ENCODE data around the gene PDLIM3.
A peak's percentile ranks its signal among the peaks of the same experiment; 100 is the strongest.

PDLIM3 gene

GRCh38 chr4:185472103-185472542 lies 63.2 kb downstream of the PDLIM3 start:
- peaks cover 4 to 11% of the 10 kb centered on the region in 2 donors for H3K4me1 ChIP-seq (ENCODE audit: control insufficient read depth in 1 of 2, insufficient read depth in 2 of 2, low read length in 2 of 2)
- H3K9ac ChIP-seq (ENCODE audit: low read depth in 1 of 2, low read length in 2 of 2) = peak overlapping the region; percentile 54 to 63
- peak overlapping the region; percentile 75 to 80 for H3K4me3 ChIP-seq (ENCODE audit: low read depth in 1 of 2, low read length in 2 of 2)
- no peaks in the 10 kb centered on the region for H3K36me3 ChIP-seq (ENCODE audit: control insufficient read depth in 1 of 2, insufficient read depth in 2 of 2, low read length in 2 of 2)
- H3K27me3 ChIP-seq (ENCODE audit: control insufficient read depth in 1 of 2, insufficient read depth in 2 of 2, low read length in 2 of 2) = no peaks in the 10 kb centered on the region
- no peaks in the 10 kb centered on the region for H3K9me3 ChIP-seq (ENCODE audit: control insufficient read depth in 1 of 2, low read length in 2 of 2)
- no peak overlapping the region for H3K27ac ChIP-seq (ENCODE audit: low read depth, low read length)

GRCh38 chr4:185471235-185472102 lies 63.8 kb downstream of the PDLIM3 start, which contains the start of gene CCDC110:
Gene CCDC110, minus strand, starts transcription at chr4:185471733. Its CDS starts 50 bp downstream, at chr4:185471683.
- Histone ChIP-seq H3K36me3 (ENCODE audit: control insufficient read depth in 1 of 2, insufficient read depth in 2 of 2, low read length in 2 of 2) (no peaks in the 10 kb centered on the region), H3K4me1 (ENCODE audit: control insufficient read depth in 1 of 2, insufficient read depth in 2 of 2, low read length in 2 of 2) (peaks cover 4 to 11% of the 10 kb centered on the region in 2 donors), H3K9ac (ENCODE audit: low read depth in 1 of 2, low read length in 2 of 2) (peak within 1 kb of the TSS; percentile 69 to 76), H3K27ac (ENCODE audit: low read depth, low read length) (no peak within 1 kb of the TSS), H3K9me3 (ENCODE audit: control insufficient read depth in 1 of 2, low read length in 2 of 2) (no peaks in the 10 kb centered on the region), H3K27me3 (ENCODE audit: control insufficient read depth in 1 of 2, insufficient read depth in 2 of 2, low read length in 2 of 2) (no peaks in the 10 kb centered on the region), H3K4me3 (ENCODE audit: low read depth in 1 of 2, low read length in 2 of 2) (peak within 1 kb of the TSS; percentile 80 to 95)

GRCh38 chr4:185470501-185471195 lies 64.7 kb downstream of the PDLIM3 start:
- no peaks in the 10 kb centered on the region for H3K9me3 ChIP-seq (ENCODE audit: control insufficient read depth in 1 of 2, low read length in 2 of 2)
- H3K4me3 ChIP-seq (ENCODE audit: low read depth in 1 of 2, low read length in 2 of 2) = peak overlapping the region; percentile 80 to 95
- no peaks in the 10 kb centered on the region for H3K27me3 ChIP-seq (ENCODE audit: control insufficient read depth in 1 of 2, insufficient read depth in 2 of 2, low read length in 2 of 2)
- H3K4me1 ChIP-seq (ENCODE audit: control insufficient read depth in 1 of 2, insufficient read depth in 2 of 2, low read length in 2 of 2) = peaks cover 4 to 11% of the 10 kb centered on the region in 2 donors
- peak overlapping the region; percentile 69 to 76 for H3K9ac ChIP-seq (ENCODE audit: low read depth in 1 of 2, low read length in 2 of 2)
- no peak overlapping the region for H3K27ac ChIP-seq (ENCODE audit: low read depth, low read length)
- no peaks in the 10 kb centered on the region for H3K36me3 ChIP-seq (ENCODE audit: control insufficient read depth in 1 of 2, insufficient read depth in 2 of 2, low read length in 2 of 2)

GRCh38 chr4:185469580-185470154 lies 65.6 kb downstream of the PDLIM3 start:
- no peak overlapping the region for H3K9ac ChIP-seq (ENCODE audit: low read depth in 1 of 2, low read length in 2 of 2)
- H3K36me3 ChIP-seq (ENCODE audit: control insufficient read depth in 1 of 2, insufficient read depth in 2 of 2, low read length in 2 of 2) = no peaks in the 10 kb centered on the region
- H3K27ac ChIP-seq (ENCODE audit: low read depth, low read length) = no peak overlapping the region
- no peaks in the 10 kb centered on the region for H3K27me3 ChIP-seq (ENCODE audit: control insufficient read depth in 1 of 2, insufficient read depth in 2 of 2, low read length in 2 of 2)
- peaks cover 4 to 11% of the 10 kb centered on the region in 2 donors for H3K4me1 ChIP-seq (ENCODE audit: control insufficient read depth in 1 of 2, insufficient read depth in 2 of 2, low read length in 2 of 2)
- H3K4me3 ChIP-seq (ENCODE audit: low read depth in 1 of 2, low read length in 2 of 2) = no peak overlapping the region
- H3K9me3 ChIP-seq (ENCODE audit: control insufficient read depth in 1 of 2, low read length in 2 of 2) = no peaks in the 10 kb centered on the region

- Histone ChIP-seq H3K36me3 (ENCODE audit: control insufficient read depth in 1 of 2, insufficient read depth in 2 of 2, low read length in 2 of 2) (no peaks in the 10 kb centered on the region), H3K27ac (ENCODE audit: low read depth, low read length) (no peak overlapping the region), H3K9me3 (ENCODE audit: control insufficient read depth in 1 of 2, low read length in 2 of 2) (no peaks in the 10 kb centered on the region), H3K4me1 (ENCODE audit: control insufficient read depth in 1 of 2, insufficient read depth in 2 of 2, low read length in 2 of 2) (peaks cover 4 to 11% of the 10 kb centered on the region in 2 donors), H3K27me3 (ENCODE audit: control insufficient read depth in 1 of 2, insufficient read depth in 2 of 2, low read length in 2 of 2) (no peaks in the 10 kb centered on the region), H3K9ac (ENCODE audit: low read depth in 1 of 2, low read length in 2 of 2) (no peak overlapping the region), H3K4me3 (ENCODE audit: low read depth in 1 of 2, low read length in 2 of 2) (no peak overlapping the region)
Observed at GRCh38 chr4:185468999-185469398, 66.3 kb downstream of the PDLIM3 start.

- Histone ChIP-seq H3K36me3 (ENCODE audit: control insufficient read depth in 1 of 2, insufficient read depth in 2 of 2, low read length in 2 of 2) (no peaks in the 10 kb centered on the region), H3K27me3 (ENCODE audit: control insufficient read depth in 1 of 2, insufficient read depth in 2 of 2, low read length in 2 of 2) (no peaks in the 10 kb centered on the region), H3K9me3 (ENCODE audit: control insufficient read depth in 1 of 2, low read length in 2 of 2) (no peaks in the 10 kb centered on the region), H3K9ac (ENCODE audit: low read depth in 1 of 2, low read length in 2 of 2) (no peak overlapping the region), H3K27ac (ENCODE audit: low read depth, low read length) (no peak overlapping the region), H3K4me1 (ENCODE audit: control insufficient read depth in 1 of 2, insufficient read depth in 2 of 2, low read length in 2 of 2) (peaks cover 4 to 11% of the 10 kb centered on the region in 2 donors), H3K4me3 (ENCODE audit: low read depth in 1 of 2, low read length in 2 of 2) (no peak overlapping the region)
Observed at GRCh38 chr4:185467991-185468390, 67.3 kb downstream of the PDLIM3 start.

- peaks cover 2 to 10% of the 10 kb centered on the region in 2 donors for H3K4me1 ChIP-seq (ENCODE audit: control insufficient read depth in 1 of 2, insufficient read depth in 2 of 2, low read length in 2 of 2)
- no peaks in the 10 kb centered on the region for H3K9me3 ChIP-seq (ENCODE audit: control insufficient read depth in 1 of 2, low read length in 2 of 2)
- no peak overlapping the region for H3K27ac ChIP-seq (ENCODE audit: low read depth, low read length)
- no peak overlapping the region for H3K4me3 ChIP-seq (ENCODE audit: low read depth in 1 of 2, low read length in 2 of 2)
- H3K9ac ChIP-seq (ENCODE audit: low read depth in 1 of 2, low read length in 2 of 2) = no peak overlapping the region
- no peaks in the 10 kb centered on the region for H3K36me3 ChIP-seq (ENCODE audit: control insufficient read depth in 1 of 2, insufficient read depth in 2 of 2, low read length in 2 of 2)
- H3K27me3 ChIP-seq (ENCODE audit: control insufficient read depth in 1 of 2, insufficient read depth in 2 of 2, low read length in 2 of 2) = no peaks in the 10 kb centered on the region
Observed at GRCh38 chr4:185467101-185467500, 68.2 kb downstream of the PDLIM3 start.

- Histone ChIP-seq H3K4me3 (ENCODE audit: low read depth in 1 of 2, low read length in 2 of 2) (no peak overlapping the region), H3K27ac (ENCODE audit: low read depth, low read length) (no peak overlapping the region), H3K9ac (ENCODE audit: low read depth in 1 of 2, low read length in 2 of 2) (no peak overlapping the region), H3K27me3 (ENCODE audit: control insufficient read depth in 1 of 2, insufficient read depth in 2 of 2, low read length in 2 of 2) (no peaks in the 10 kb centered on the region), H3K4me1 (ENCODE audit: control insufficient read depth in 1 of 2, insufficient read depth in 2 of 2, low read length in 2 of 2) (peaks cover 0 to 4% of the 10 kb centered on the region in 2 donors), H3K9me3 (ENCODE audit: control insufficient read depth in 1 of 2, low read length in 2 of 2) (no peaks in the 10 kb centered on the region), H3K36me3 (ENCODE audit: control insufficient read depth in 1 of 2, insufficient read depth in 2 of 2, low read length in 2 of 2) (no peaks in the 10 kb centered on the region)
Observed at GRCh38 chr4:185465707-185466106, 69.6 kb downstream of the PDLIM3 start.

GRCh38 chr4:185464887-185465286 lies 70.4 kb downstream of the PDLIM3 start:
- no peaks in the 10 kb centered on the region for H3K4me1 ChIP-seq (ENCODE audit: control insufficient read depth in 1 of 2, insufficient read depth in 2 of 2, low read length in 2 of 2)
- no peaks in the 10 kb centered on the region for H3K27me3 ChIP-seq (ENCODE audit: control insufficient read depth in 1 of 2, insufficient read depth in 2 of 2, low read length in 2 of 2)
- no peak overlapping the region for H3K9ac ChIP-seq (ENCODE audit: low read depth in 1 of 2, low read length in 2 of 2)
- no peak overlapping the region for H3K4me3 ChIP-seq (ENCODE audit: low read depth in 1 of 2, low read length in 2 of 2)
- H3K27ac ChIP-seq (ENCODE audit: low read depth, low read length) = no peak overlapping the region
- H3K9me3 ChIP-seq (ENCODE audit: control insufficient read depth in 1 of 2, low read length in 2 of 2) = no peaks in the 10 kb centered on the region
- H3K36me3 ChIP-seq (ENCODE audit: control insufficient read depth in 1 of 2, insufficient read depth in 2 of 2, low read length in 2 of 2) = no peaks in the 10 kb centered on the region

- Histone ChIP-seq H3K27me3 (ENCODE audit: control insufficient read depth in 1 of 2, insufficient read depth in 2 of 2, low read length in 2 of 2) (no peaks in the 10 kb centered on the region), H3K36me3 (ENCODE audit: control insufficient read depth in 1 of 2, insufficient read depth in 2 of 2, low read length in 2 of 2) (no peaks in the 10 kb centered on the region), H3K4me3 (ENCODE audit: low read depth in 1 of 2, low read length in 2 of 2) (no peak overlapping the region), H3K4me1 (ENCODE audit: control insufficient read depth in 1 of 2, insufficient read depth in 2 of 2, low read length in 2 of 2) (no peaks in the 10 kb centered on the region), H3K9ac (ENCODE audit: low read depth in 1 of 2, low read length in 2 of 2) (no peak overlapping the region), H3K9me3 (ENCODE audit: control insufficient read depth in 1 of 2, low read length in 2 of 2) (no peaks in the 10 kb centered on the region), H3K27ac (ENCODE audit: low read depth, low read length) (no peak overlapping the region)
Observed at GRCh38 chr4:185464183-185464582, 71.1 kb downstream of the PDLIM3 start.

All from duodenal mucosa (tissue), 2 donors.